GM12872 (cell line): Measurements from ENCODE around the gene GRIK4.

ENCODE experiments used
- TF ChIP-seq, protein P1 (sequence below): IDR thresholded peaks from 3 replicates; pipeline ENCODE4 v1.5.1; 2011; ENCODE audit warnings: low read depth, mild to moderate bottlenecking, low read length, moderate library complexity; ENCODE audit not compliant: insufficient read depth

GRIK4 gene

DNA sequence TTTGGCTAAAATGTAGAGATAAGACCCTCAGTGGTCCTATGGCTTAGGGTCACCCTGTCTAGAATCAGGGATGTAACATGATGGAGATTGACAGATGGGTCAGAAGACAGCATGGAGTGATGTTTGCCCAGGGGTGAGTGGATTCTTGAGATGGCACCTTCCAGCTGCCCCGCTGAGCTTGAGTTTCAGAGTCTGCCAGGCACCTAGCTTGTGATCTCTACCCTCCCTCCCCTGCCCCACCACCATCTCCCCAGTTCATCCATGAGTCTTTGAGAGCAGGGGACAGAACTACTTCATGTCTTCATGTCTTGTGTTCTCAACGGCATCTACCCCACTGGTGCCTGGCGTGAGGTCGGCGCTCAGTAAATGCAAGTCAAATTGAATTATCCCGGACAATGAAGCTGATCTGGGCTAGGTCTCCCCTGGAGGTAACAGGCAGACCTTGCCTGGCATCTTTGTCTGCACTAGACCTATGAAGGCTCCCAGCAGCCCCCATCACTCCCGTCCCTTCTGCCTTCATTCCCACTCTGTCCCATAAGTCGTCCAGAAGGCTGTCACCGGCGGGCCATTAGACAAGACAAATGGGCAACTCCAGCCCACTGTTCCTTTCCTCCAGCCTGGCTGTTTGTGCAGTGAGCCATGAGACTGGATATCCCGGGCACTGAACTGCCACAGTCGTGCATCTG lies 273.2 kb downstream of the GRIK4 start:
- TF ChIP-seq, protein P1, sequence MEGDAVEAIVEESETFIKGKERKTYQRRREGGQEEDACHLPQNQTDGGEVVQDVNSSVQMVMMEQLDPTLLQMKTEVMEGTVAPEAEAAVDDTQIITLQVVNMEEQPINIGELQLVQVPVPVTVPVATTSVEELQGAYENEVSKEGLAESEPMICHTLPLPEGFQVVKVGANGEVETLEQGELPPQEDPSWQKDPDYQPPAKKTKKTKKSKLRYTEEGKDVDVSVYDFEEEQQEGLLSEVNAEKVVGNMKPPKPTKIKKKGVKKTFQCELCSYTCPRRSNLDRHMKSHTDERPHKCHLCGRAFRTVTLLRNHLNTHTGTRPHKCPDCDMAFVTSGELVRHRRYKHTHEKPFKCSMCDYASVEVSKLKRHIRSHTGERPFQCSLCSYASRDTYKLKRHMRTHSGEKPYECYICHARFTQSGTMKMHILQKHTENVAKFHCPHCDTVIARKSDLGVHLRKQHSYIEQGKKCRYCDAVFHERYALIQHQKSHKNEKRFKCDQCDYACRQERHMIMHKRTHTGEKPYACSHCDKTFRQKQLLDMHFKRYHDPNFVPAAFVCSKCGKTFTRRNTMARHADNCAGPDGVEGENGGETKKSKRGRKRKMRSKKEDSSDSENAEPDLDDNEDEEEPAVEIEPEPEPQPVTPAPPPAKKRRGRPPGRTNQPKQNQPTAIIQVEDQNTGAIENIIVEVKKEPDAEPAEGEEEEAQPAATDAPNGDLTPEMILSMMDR = no peak

DNA sequence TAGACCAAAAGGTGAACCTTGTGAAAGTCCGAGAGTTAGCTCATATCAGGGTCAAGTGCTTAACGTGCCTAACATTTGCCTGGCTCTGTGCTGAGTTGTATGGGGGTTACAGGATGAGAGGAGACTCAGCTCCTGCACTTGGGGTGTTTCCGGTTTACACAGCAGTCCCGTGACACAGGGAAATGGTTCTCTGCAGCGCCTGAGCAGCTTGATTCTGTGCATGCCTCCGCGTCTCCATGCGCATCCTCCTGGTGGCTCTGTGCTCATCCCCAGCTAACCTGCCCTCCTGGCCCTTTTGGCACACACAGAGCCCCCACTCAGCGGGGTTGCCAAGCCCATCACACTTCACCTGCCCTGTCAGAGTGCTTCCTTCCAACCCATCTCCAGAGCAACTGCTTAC lies 274.0 kb downstream of the GRIK4 start:
- TF ChIP-seq, protein P1 = no peak

DNA sequence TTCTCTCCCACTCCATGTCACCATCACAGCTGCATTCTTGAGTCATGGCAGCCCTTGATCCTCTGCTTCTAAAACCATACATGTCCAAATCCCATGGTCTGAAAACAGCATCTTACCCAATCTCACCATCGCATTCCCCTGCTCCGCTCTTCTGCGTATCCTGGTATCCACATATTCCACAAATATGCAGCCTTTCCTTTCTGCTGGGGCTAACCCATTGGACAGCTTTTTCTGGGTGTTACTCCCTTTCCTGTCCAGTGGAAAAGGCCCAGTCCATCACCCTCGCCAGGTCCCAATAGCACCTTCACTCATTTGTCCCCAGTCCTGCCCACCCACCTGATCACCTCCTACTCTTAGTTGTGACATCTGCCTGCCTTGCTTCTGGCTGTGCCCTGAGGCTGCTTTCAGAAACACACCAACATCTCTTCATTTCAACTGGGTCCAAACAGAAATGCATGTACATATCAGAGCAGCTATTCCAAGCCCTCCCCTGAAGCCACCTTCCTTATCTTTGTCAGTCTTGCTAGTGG lies 274.7 kb downstream of the GRIK4 start:
- TF ChIP-seq, protein P1 = no peak

DNA sequence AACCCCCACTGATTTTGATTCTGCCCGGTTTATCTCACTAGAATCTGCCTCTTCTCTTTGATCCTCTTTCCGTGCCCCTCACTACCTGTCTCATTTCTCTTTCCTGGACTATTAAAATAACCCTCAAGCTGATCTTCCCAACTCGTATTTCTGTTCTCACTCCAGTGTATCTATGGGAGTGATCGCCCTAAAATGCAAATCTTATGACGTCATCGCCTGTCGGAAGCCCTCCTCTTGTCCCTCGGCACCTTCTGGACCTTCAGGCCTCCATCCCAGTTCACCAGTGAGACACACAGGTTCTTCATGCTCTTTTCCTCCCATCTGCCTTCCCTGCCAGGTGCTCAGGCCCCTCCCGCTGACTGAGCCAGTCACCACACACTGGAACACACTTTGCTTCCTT lies 277.8 kb downstream of the GRIK4 start:
- TF ChIP-seq, protein P1 = no peak

DNA sequence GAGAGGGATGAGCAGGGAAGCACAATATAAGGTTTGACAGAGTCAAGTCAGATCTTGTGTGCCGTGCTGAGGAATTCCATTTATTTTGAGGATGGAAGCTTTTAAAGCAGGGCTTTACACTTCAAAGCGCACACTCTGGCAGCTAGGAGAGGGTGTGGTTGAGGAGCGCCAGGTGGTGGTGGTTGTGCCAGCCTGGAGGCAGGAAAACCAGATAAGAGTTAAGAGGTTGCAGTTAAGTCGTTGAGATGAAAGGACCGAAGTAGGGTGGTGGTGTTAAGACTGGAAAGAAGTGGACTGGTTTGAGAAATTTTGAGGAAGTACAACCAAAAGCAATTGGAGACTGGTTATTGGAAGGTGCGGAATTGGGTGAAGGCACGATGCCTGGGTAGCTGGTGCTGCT lies 280.8 kb downstream of the GRIK4 start:
- TF ChIP-seq, protein P1 = no peak

DNA sequence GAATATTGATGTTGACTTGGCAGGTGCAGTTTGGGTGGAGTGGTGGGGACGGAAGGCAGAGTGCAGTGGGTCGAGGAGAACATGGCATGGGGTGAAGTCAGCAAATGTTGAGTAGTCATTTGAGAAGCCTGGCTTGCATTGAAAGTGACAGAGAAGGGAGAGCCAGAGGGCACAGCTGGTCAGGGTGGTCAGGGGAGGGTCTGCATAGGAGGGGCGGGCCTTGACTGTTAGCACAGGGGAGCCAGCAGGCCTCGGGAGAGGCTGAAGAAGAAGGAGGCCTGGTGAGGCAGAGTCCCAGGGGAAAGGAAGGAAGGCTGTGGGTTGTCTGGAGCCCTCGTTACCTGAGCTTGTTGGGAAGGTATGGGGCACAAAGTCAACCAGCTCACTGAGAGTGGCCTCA lies 281.6 kb downstream of the GRIK4 start:
- TF ChIP-seq, protein P1 = no peak

DNA sequence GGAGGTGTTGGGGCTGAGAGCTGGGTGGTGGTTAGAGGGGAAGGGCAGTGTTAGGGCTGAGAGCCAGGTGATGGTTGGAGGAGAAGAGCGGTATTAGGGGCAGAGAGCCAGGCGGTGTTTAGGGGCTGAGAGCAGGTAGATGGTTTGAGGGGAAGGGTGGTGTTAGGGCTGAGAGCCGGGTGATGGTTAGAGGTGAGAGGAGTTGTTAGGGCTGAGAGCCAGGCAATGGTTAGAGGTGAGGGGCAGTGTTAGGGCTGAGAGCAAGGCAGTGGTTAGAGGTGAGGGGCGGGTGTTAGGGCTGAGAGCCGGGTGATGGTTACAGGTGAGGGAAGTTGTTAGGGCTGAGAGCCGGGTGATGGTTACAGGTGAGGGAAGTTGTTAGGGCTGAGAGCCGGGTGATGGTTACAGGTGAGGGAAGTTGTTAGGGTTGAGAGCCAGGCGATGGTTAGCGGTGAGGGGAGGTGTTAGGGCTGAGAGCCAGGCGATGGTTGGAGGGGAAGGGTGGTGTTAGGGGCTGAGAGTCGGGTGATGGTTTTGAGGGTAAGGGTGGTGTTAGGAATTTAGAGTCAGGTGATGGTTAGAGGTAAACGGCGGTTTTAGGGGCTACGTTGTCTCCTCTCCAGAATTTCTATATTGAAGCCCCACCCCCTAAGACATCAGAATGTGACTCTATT lies 282.4 kb downstream of the GRIK4 start:
- TF ChIP-seq, protein P1 = no peak
